Left ventricle myocardium inferior (tissue), 1 donor: ENCODE measurements around the gene NTN3. TPM values are rescaled to one million over a fixed set of nuclear protein-coding genes. Genes with fewer than 3 reads are reported as not detected.
A peak's percentile ranks its signal among the peaks of the same experiment; 100 is the strongest.

Experiments
- DNase-seq: peaks from one replicate; pipeline ENCODE4 v3.0.0-alpha.2; 2020
- H3K27ac ChIP-seq: fragments of 200-600 bp; replicated peaks from 2 replicates; pipeline ENCODE4 v1.8.0; 2021
- H3K27me3 ChIP-seq: fragments of 200-600 bp; 2 replicates; pipeline ENCODE4 v1.8.0; 2021; ENCODE audit warnings: low read depth
- H3K36me3 ChIP-seq: fragments of 200-600 bp; 2 replicates; pipeline ENCODE4 v1.8.0; 2021
- H3K4me1 ChIP-seq: fragments of 200-600 bp; 2 replicates; pipeline ENCODE4 v1.8.0; 2021
- H3K4me3 ChIP-seq: fragments of 200-600 bp; 2 replicates; pipeline ENCODE4 v1.8.0; 2021; ENCODE audit warnings: mild to moderate bottlenecking, moderate library complexity
- H3K9me3 ChIP-seq: fragments of 200-600 bp; replicated peaks from 2 replicates; pipeline ENCODE4 v1.8.0; 2021
- CTCF ChIP-seq: fragments of 200-600 bp; IDR thresholded peaks from 2 replicates; pipeline ENCODE4 v1.8.0; 2021; ENCODE audit warnings: antibody characterized with exemption, mild to moderate bottlenecking, borderline replicate concordance
- intact Hi-C: fragments of 100-400 bp; cut with micrococcal nuclease; formaldehyde crosslinking; loops from one replicate; pipeline ENCODE4 v1.11.0; 2022
- total RNA-seq: library from RNA; stranded (reverse); fragmentation: NEBNext Ultra II Directional; extraction: Animal tissue kit (Norgen Biotek cat#: 25700); gene quantifications from one replicate; pipeline ENCODE4 v1.2.1, GENCODE V29; 2021
- donor health status: DM: no; HTN: yes; CAD: no; lungs with severe emphysema.

Gene NTN3
- total RNA-seq, 1 donor from 2014 or later: 0.14 TPM

GRCh38 chr16:2484898-2485508 is 13.9 kb downstream of the NTN3 start:
- Histone ChIP-seq H3K27ac (peak overlapping the region; percentile 75), H3K4me1 (peaks cover 55% of the 10 kb centered on the region), H3K27me3 (no peaks in the 10 kb centered on the region), H3K36me3 (no peaks in the 10 kb centered on the region), H3K9me3 (no peaks in the 10 kb centered on the region), H3K4me3 (no peak overlapping the region)
- DNase-seq: no peak
- no peak for TF ChIP-seq CTCF
- intact Hi-C loops: no loop called here

GRCh38 chr16:2485811-2486507 is 14.9 kb downstream of the NTN3 start:
- Histone ChIP-seq H3K4me3 (peak overlapping the region; percentile 29), H3K4me1 (peaks cover 55% of the 10 kb centered on the region), H3K27ac (peak overlapping the region; percentile 75), H3K9me3 (no peaks in the 10 kb centered on the region), H3K36me3 (peaks cover 3% of the 10 kb centered on the region), H3K27me3 (no peaks in the 10 kb centered on the region)
- no peak for TF ChIP-seq CTCF
- DNase-seq: no peak
- intact Hi-C loops: no loop called here

DNA sequence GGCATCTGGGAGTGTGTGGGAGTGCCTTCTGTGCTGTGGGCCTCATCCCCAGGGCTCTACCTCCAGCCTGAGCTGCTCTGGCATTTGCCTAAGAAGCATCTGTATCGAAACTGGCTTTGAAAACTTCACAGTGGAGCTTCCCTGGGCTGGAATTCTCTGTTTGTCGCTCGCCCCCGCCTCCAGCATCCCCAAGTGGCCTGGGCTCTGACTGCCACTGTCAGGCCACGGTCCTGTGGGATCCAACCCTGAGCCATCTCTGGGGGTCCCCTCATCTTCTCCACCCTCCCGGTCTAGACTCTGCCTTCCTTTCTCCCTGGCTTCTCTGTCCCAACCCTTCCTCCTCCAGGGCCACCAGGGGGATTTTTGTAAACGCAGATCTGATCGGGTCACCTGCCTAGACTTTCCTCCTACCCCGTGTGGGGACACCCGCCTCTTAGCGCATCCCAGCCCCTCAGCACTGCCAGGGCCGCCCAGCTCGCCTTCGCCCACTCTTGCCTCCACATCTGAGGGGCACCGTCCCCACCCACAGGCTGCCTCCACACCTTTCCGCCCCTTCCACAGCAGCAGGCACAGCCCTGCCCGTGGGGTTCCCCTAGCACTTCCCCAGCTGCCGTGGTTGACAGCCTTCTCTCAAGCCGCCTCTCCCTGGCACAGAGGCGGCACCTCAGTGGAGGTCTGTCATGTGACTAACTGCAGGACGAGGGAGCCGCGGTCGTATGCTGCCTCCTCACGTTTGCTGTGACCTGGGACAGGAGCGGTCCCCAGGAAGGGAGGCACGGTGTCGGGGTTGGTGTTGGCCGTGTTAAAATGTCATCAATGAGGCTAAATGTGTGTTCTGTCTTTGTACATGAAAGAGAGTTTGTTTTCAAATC is 15.8 kb downstream of the NTN3 start:
- H3K4me3 ChIP-seq: peak overlapping the region; percentile 29
- H3K36me3 ChIP-seq: peaks cover 3% of the 10 kb centered on the region
- intact Hi-C loops: no loop called here
- no peaks in the 10 kb centered on the region for H3K27me3 ChIP-seq
- H3K4me1 ChIP-seq: peaks cover 55% of the 10 kb centered on the region
- no peaks in the 10 kb centered on the region for H3K9me3 ChIP-seq
- peak; percentile 52 for TF ChIP-seq CTCF
- peak; percentile 56 for DNase-seq
- peak overlapping the region; percentile 75 for H3K27ac ChIP-seq

- peaks cover 3% of the 10 kb centered on the region for H3K36me3 ChIP-seq
- H3K27ac ChIP-seq: peak overlapping the region; percentile 75
- intact Hi-C loops: no loop called here
- no peak overlapping the region for H3K4me3 ChIP-seq
- no peaks in the 10 kb centered on the region for H3K27me3 ChIP-seq
- no peak for TF ChIP-seq CTCF
- no peak for DNase-seq
- peaks cover 51% of the 10 kb centered on the region for H3K4me1 ChIP-seq
- no peaks in the 10 kb centered on the region for H3K9me3 ChIP-seq
Measured at GRCh38 chr16:2487517-2487842, 16.4 kb downstream of the NTN3 start.

GRCh38 chr16:2487903-2488531 is 16.9 kb downstream of the NTN3 start:
- Histone ChIP-seq H3K4me3 (no peak overlapping the region), H3K4me1 (peaks cover 46% of the 10 kb centered on the region), H3K36me3 (peaks cover 3% of the 10 kb centered on the region), H3K9me3 (no peaks in the 10 kb centered on the region), H3K27me3 (no peaks in the 10 kb centered on the region), H3K27ac (no peak overlapping the region)
- intact Hi-C loops: no loop called here
- DNase-seq: no peak
- no peak for TF ChIP-seq CTCF
